Measurements from ENCODE around the gene KRT4. TPM values are rescaled to one million over a fixed set of nuclear protein-coding genes. Genes with fewer than 3 reads are reported as not detected.
A peak's percentile ranks its signal among the peaks of the same experiment; 100 is the strongest.
"Not testable (repeated sequence)": the region's sequence is repeated elsewhere in the genome, so short reads cannot be mapped to it uniquely, and the experiment has no call there.

The KRT4 gene
- total RNA-seq, 1 donor from 2014 or later: not detected

GRCh38 chr12:52856787-52857186, 42.9 kb upstream of the KRT4 start:
- no peaks in the 10 kb centered on the region for H3K4me1 Mint-ChIP-seq
- DNase-seq (ENCODE audit: low read depth, low spot score): no peak
- no peak overlapping the region for H3K27ac Mint-ChIP-seq (ENCODE audit: unreplicated experiment)
- peaks cover 36% of the 10 kb centered on the region for H3K27me3 Mint-ChIP-seq (ENCODE audit: low read depth)
- no peak for TF ChIP-seq CTCF (conservative IDR thresholded peaks at IDR 0.05)
- H3K9me3 Mint-ChIP-seq: no peaks in the 10 kb centered on the region
- H3K4me3 Mint-ChIP-seq: no peak overlapping the region
- H3K36me3 Mint-ChIP-seq (ENCODE audit: low read depth): no peaks in the 10 kb centered on the region

- H3K4me1 Mint-ChIP-seq; DNase-seq (ENCODE audit: low read depth, low spot score); H3K27ac Mint-ChIP-seq (ENCODE audit: unreplicated experiment); H3K4me3 Mint-ChIP-seq; H3K9me3 Mint-ChIP-seq; H3K36me3 Mint-ChIP-seq (ENCODE audit: low read depth): not testable (repeated sequence)
- H3K27me3 Mint-ChIP-seq (ENCODE audit: low read depth): peaks cover 43% of the 10 kb centered on the region
Observed at GRCh38 chr12:52856077-52856476, 42.2 kb upstream of the KRT4 start.

- H3K27me3 Mint-ChIP-seq (ENCODE audit: low read depth): peaks cover 43% of the 10 kb centered on the region
- H3K36me3 Mint-ChIP-seq (ENCODE audit: low read depth): no peaks in the 10 kb centered on the region
- no peak overlapping the region for H3K4me3 Mint-ChIP-seq
- no peaks in the 10 kb centered on the region for H3K9me3 Mint-ChIP-seq
- H3K27ac Mint-ChIP-seq (ENCODE audit: unreplicated experiment): no peak overlapping the region
- H3K4me1 Mint-ChIP-seq: no peaks in the 10 kb centered on the region
- DNase-seq (ENCODE audit: low read depth, low spot score): no peak
- TF ChIP-seq CTCF (conservative IDR thresholded peaks at IDR 0.05): no peak
Observed at GRCh38 chr12:52851787-52852186, 37.9 kb upstream of the KRT4 start.

GRCh38 chr12:52850681-52851080, 36.8 kb upstream of the KRT4 start:
- H3K4me1 Mint-ChIP-seq: no peaks in the 10 kb centered on the region
- H3K36me3 Mint-ChIP-seq (ENCODE audit: low read depth): no peaks in the 10 kb centered on the region
- no peaks in the 10 kb centered on the region for H3K9me3 Mint-ChIP-seq
- H3K4me3 Mint-ChIP-seq: no peak overlapping the region
- peaks cover 44% of the 10 kb centered on the region for H3K27me3 Mint-ChIP-seq (ENCODE audit: low read depth)
- peak overlapping the region; percentile 27 for H3K27ac Mint-ChIP-seq (ENCODE audit: unreplicated experiment)
- no peak for DNase-seq (ENCODE audit: low read depth, low spot score)
- TF ChIP-seq CTCF (conservative IDR thresholded peaks at IDR 0.05): no peak

- TF ChIP-seq CTCF (conservative IDR thresholded peaks at IDR 0.05): no peak
- no peaks in the 10 kb centered on the region for H3K36me3 Mint-ChIP-seq (ENCODE audit: low read depth)
- H3K9me3 Mint-ChIP-seq: no peaks in the 10 kb centered on the region
- peaks cover 33% of the 10 kb centered on the region for H3K27me3 Mint-ChIP-seq (ENCODE audit: low read depth)
- no peaks in the 10 kb centered on the region for H3K4me1 Mint-ChIP-seq
- no peak overlapping the region for H3K4me3 Mint-ChIP-seq
- DNase-seq (ENCODE audit: low read depth, low spot score): no peak
- H3K27ac Mint-ChIP-seq (ENCODE audit: unreplicated experiment): no peak overlapping the region
Observed at GRCh38 chr12:52849511-52849910, 35.6 kb upstream of the KRT4 start.

GRCh38 chr12:52848661-52849255, 34.8 kb upstream of the KRT4 start, which contains the start of gene KRT78:
TSS of gene KRT78 (minus strand) at chr12:52848994. CDS start at chr12:52848930, 64 bp downstream.
- H3K9me3 Mint-ChIP-seq: no peaks in the 10 kb centered on the region
- no peaks in the 10 kb centered on the region for H3K4me1 Mint-ChIP-seq
- no peak within 1 kb of the TSS for H3K27ac Mint-ChIP-seq (ENCODE audit: unreplicated experiment)
- H3K4me3 Mint-ChIP-seq: no peak within 1 kb of the TSS
- DNase-seq (ENCODE audit: low read depth, low spot score): no peak
- TF ChIP-seq CTCF (conservative IDR thresholded peaks at IDR 0.05): no peak
- no peaks in the 10 kb centered on the region for H3K36me3 Mint-ChIP-seq (ENCODE audit: low read depth)
- peaks cover 27% of the 10 kb centered on the region for H3K27me3 Mint-ChIP-seq (ENCODE audit: low read depth)
